ENCODE data around the gene FOXC1.

The FOXC1 gene

GRCh38 chr6:1643830-1644445, 34.2 kb downstream of the FOXC1 start:
- in situ Hi-C loops (cut with MboI; ENCODE audit: low sequenced_read_pairs), result no loop called here
- Histone ChIP-seq H3K27me3 (ENCODE audit: low read depth) (no peaks in the 10 kb centered on the region), H3K9me3 (no peaks in the 10 kb centered on the region), H3K4me1 (no peaks in the 10 kb centered on the region), H3K4me3 (no peak overlapping the region), H3K36me3 (replicated peaks) (no peaks in the 10 kb centered on the region)
- DNase-seq (ENCODE audit: low spot score in 2 of 2), result no peak

- H3K27me3 ChIP-seq (ENCODE audit: low read depth), result no peaks in the 10 kb centered on the region
- H3K36me3 ChIP-seq (replicated peaks), result no peaks in the 10 kb centered on the region
- no peaks in the 10 kb centered on the region for H3K9me3 ChIP-seq
- in situ Hi-C loops (cut with MboI; ENCODE audit: low sequenced_read_pairs), result no loop called here
- no peak for DNase-seq (ENCODE audit: low spot score in 2 of 2)
- H3K4me3 ChIP-seq, result no peak overlapping the region
- H3K4me1 ChIP-seq, result no peaks in the 10 kb centered on the region
Measured at GRCh38 chr6:1644516-1645060, 34.9 kb downstream of the FOXC1 start.

- Histone ChIP-seq H3K9me3 (no peaks in the 10 kb centered on the region), H3K4me1 (no peaks in the 10 kb centered on the region), H3K36me3 (replicated peaks) (no peaks in the 10 kb centered on the region), H3K4me3 (no peak overlapping the region), H3K27me3 (ENCODE audit: low read depth) (no peaks in the 10 kb centered on the region)
- in situ Hi-C loops (cut with MboI; ENCODE audit: low sequenced_read_pairs), result no loop called here
- no peak for DNase-seq (ENCODE audit: low spot score in 2 of 2)
Measured at GRCh38 chr6:1645466-1646185, 35.9 kb downstream of the FOXC1 start.

GRCh38 chr6:1651362-1651761, 41.6 kb downstream of the FOXC1 start:
- in situ Hi-C loops (cut with MboI; ENCODE audit: low sequenced_read_pairs), result no loop called here
- no peak for DNase-seq (ENCODE audit: low spot score in 2 of 2)
- Histone ChIP-seq H3K27me3 (ENCODE audit: low read depth) (no peaks in the 10 kb centered on the region), H3K9me3 (no peaks in the 10 kb centered on the region), H3K4me3 (no peak overlapping the region), H3K4me1 (no peaks in the 10 kb centered on the region), H3K36me3 (replicated peaks) (no peaks in the 10 kb centered on the region)

GRCh38 chr6:1652842-1653241, 43.1 kb downstream of the FOXC1 start:
- Histone ChIP-seq H3K4me1 (no peaks in the 10 kb centered on the region), H3K9me3 (no peaks in the 10 kb centered on the region), H3K36me3 (replicated peaks) (no peaks in the 10 kb centered on the region), H3K4me3 (no peak overlapping the region), H3K27me3 (ENCODE audit: low read depth) (no peaks in the 10 kb centered on the region)
- in situ Hi-C loops (cut with MboI; ENCODE audit: low sequenced_read_pairs), result no loop called here
- DNase-seq (ENCODE audit: low spot score in 2 of 2), result no peak

- Histone ChIP-seq H3K27me3 (ENCODE audit: low read depth) (no peaks in the 10 kb centered on the region), H3K4me3 (no peak overlapping the region), H3K9me3 (no peaks in the 10 kb centered on the region), H3K4me1 (no peaks in the 10 kb centered on the region), H3K36me3 (replicated peaks) (no peaks in the 10 kb centered on the region)
- no peak for DNase-seq (ENCODE audit: low spot score in 2 of 2)
- in situ Hi-C loops (cut with MboI; ENCODE audit: low sequenced_read_pairs), result no loop called here
Measured at GRCh38 chr6:1654054-1654453, 44.3 kb downstream of the FOXC1 start.

GRCh38 chr6:1657116-1657770, 47.5 kb downstream of the FOXC1 start:
- H3K36me3 ChIP-seq (replicated peaks), result no peaks in the 10 kb centered on the region
- H3K9me3 ChIP-seq, result no peaks in the 10 kb centered on the region
- no peaks in the 10 kb centered on the region for H3K27me3 ChIP-seq (ENCODE audit: low read depth)
- peak; percentile 11 to 16 for DNase-seq (ENCODE audit: low spot score in 2 of 2)
- H3K4me3 ChIP-seq, result no peak overlapping the region
- no peaks in the 10 kb centered on the region for H3K4me1 ChIP-seq
- in situ Hi-C loops (cut with MboI; ENCODE audit: low sequenced_read_pairs), result no loop called here

GRCh38 chr6:1657771-1658165, 48.1 kb downstream of the FOXC1 start:
- H3K4me1 ChIP-seq, result no peaks in the 10 kb centered on the region
- DNase-seq (ENCODE audit: low spot score in 2 of 2), result no peak
- no peaks in the 10 kb centered on the region for H3K27me3 ChIP-seq (ENCODE audit: low read depth)
- in situ Hi-C loops (cut with MboI; ENCODE audit: low sequenced_read_pairs), result no loop called here
- H3K9me3 ChIP-seq, result no peaks in the 10 kb centered on the region
- no peaks in the 10 kb centered on the region for H3K36me3 ChIP-seq (replicated peaks)
- H3K4me3 ChIP-seq, result no peak overlapping the region

- Histone ChIP-seq H3K9me3 (no peaks in the 10 kb centered on the region), H3K4me1 (no peaks in the 10 kb centered on the region), H3K27me3 (ENCODE audit: low read depth) (no peaks in the 10 kb centered on the region), H3K36me3 (replicated peaks) (no peaks in the 10 kb centered on the region), H3K4me3 (no peak overlapping the region)
- DNase-seq (ENCODE audit: low spot score in 2 of 2), result no peak
- in situ Hi-C loops (cut with MboI; ENCODE audit: low sequenced_read_pairs), result no loop called here
Measured at GRCh38 chr6:1658212-1659005, 48.7 kb downstream of the FOXC1 start.

GRCh38 chr6:1659816-1660215, 50.1 kb downstream of the FOXC1 start:
- Histone ChIP-seq H3K36me3 (replicated peaks) (no peaks in the 10 kb centered on the region), H3K4me1 (no peaks in the 10 kb centered on the region), H3K4me3 (no peak overlapping the region), H3K27me3 (ENCODE audit: low read depth) (no peaks in the 10 kb centered on the region), H3K9me3 (no peaks in the 10 kb centered on the region)
- in situ Hi-C loops (cut with MboI; ENCODE audit: low sequenced_read_pairs), result no loop called here
- no peak for DNase-seq (ENCODE audit: low spot score in 2 of 2)

- H3K9me3 ChIP-seq, result no peaks in the 10 kb centered on the region
- no peak overlapping the region for H3K4me3 ChIP-seq
- H3K27me3 ChIP-seq (ENCODE audit: low read depth), result no peaks in the 10 kb centered on the region
- no peaks in the 10 kb centered on the region for H3K36me3 ChIP-seq (replicated peaks)
- no peak for DNase-seq (ENCODE audit: low spot score in 2 of 2)
- H3K4me1 ChIP-seq, result no peaks in the 10 kb centered on the region
- in situ Hi-C loops (cut with MboI; ENCODE audit: low sequenced_read_pairs), result no loop called here
Measured at GRCh38 chr6:1662534-1662933, 52.8 kb downstream of the FOXC1 start.

Data from HAP-1 (cell line).